ENCODE data around the gene PREX1. TPM values are rescaled to one million over a fixed set of nuclear protein-coding genes. Genes with fewer than 3 reads are reported as not detected.
A peak's percentile ranks its signal among the peaks of the same experiment; 100 is the strongest.

Gene PREX1
- total RNA-seq, 1 experiment from 2014 or later, result 3.3 TPM

DNA sequence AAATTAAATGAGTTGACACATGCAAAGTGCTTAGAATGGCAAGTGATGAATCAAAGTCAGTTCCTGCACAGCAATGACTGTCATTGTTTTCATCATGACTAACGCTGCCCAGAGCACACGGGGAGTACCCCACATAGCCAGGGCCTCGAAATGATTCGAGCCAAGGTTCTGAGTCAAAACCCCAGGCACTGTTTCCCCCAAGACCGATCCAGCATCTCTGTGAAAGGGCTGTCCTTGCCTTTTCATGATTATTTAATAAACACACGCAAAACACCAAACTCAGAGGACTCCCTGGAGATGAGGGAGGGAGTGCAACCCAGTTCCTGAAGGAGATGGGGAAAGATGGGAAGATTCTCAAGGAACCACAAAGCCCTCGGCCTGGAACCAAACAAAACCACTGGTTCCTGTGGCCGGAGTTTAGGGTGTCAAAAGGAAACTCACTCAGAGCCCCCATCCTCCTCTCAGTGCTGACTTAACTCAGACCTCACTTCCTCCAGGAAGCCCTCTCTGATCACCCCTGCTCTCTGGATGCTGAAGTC is 3.8 kb downstream of the PREX1 start:
- Histone ChIP-seq H3K4me2 (peak overlapping the region; percentile 44), H3F3A (ENCODE audit: insufficient read depth, low read depth) (peaks cover 17% of the 10 kb centered on the region; the same call in 1 of the 2 replicates), H3K4me1 (replicated peaks; ENCODE audit: insufficient read depth) (peaks cover 25% of the 10 kb centered on the region), H3K4me3 (no peak overlapping the region), H3K79me2 (ENCODE audit: low read depth) (no peaks in the 10 kb centered on the region), H2AFZ (peak overlapping the region; percentile 18; the same call in 1 of the 2 replicates), H3K9me3 (ENCODE audit: insufficient read depth, low read depth) (no peaks in the 10 kb centered on the region), H3K27ac (0 out of 2 replicates have a peak overlapping the region, but pooled peaks have one; percentile 5), H3K27me3 (ENCODE audit: insufficient read depth, low read depth) (no peaks in the 10 kb centered on the region), H3K36me3 (ENCODE audit: low read depth) (no peaks in the 10 kb centered on the region), H3K9me2 (ENCODE audit: insufficient read depth) (no peaks in the 10 kb centered on the region), H4K20me1 (ENCODE audit: insufficient read depth) (no peaks in the 10 kb centered on the region)
- TF ChIP-seq, protein P1, sequence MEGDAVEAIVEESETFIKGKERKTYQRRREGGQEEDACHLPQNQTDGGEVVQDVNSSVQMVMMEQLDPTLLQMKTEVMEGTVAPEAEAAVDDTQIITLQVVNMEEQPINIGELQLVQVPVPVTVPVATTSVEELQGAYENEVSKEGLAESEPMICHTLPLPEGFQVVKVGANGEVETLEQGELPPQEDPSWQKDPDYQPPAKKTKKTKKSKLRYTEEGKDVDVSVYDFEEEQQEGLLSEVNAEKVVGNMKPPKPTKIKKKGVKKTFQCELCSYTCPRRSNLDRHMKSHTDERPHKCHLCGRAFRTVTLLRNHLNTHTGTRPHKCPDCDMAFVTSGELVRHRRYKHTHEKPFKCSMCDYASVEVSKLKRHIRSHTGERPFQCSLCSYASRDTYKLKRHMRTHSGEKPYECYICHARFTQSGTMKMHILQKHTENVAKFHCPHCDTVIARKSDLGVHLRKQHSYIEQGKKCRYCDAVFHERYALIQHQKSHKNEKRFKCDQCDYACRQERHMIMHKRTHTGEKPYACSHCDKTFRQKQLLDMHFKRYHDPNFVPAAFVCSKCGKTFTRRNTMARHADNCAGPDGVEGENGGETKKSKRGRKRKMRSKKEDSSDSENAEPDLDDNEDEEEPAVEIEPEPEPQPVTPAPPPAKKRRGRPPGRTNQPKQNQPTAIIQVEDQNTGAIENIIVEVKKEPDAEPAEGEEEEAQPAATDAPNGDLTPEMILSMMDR (conservative IDR thresholded peaks at IDR 0.05), result no peak
- no peak for TF ChIP-seq EZH2 (IDR thresholded peaks at IDR 0.05; ENCODE audit: low read depth)
- POLR2A ChIA-PET (ENCODE audit: unreplicated experiment), result no interaction called here
- CTCF ChIA-PET, result no interaction called here
- DNase-seq, result peak in 1 of 2 experiments; percentile 54
- no TSS peak for BruUV-seq (replicated peaks)
- intact Hi-C loops (cut with micrococcal nuclease; ENCODE audit: unreplicated experiment), result no loop called here

DNA sequence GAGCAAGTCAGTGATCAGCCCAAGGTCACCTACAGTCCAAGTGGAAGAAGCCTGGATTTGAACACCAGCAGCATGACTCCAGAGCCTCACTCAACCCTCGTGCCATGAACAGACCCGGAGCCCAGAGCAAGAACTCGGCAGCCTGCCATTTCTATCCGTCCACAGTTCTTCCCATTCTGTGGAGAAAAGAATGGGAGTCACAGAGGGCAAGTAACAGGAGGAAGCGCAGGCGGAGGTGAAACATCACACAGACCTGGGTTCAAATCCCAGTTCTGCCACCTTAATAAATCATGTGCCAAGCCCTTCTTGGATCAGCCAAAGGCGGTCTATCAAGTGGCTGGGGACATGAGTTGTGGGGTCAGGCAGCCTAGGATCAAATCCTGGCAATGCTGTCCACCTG is 4.3 kb downstream of the PREX1 start:
- Histone ChIP-seq H3K27ac (no peak overlapping the region), H3K4me3 (no peak overlapping the region), H3K4me1 (replicated peaks; ENCODE audit: insufficient read depth) (peaks cover 25% of the 10 kb centered on the region), H2AFZ (no peak overlapping the region), H3F3A (ENCODE audit: insufficient read depth, low read depth) (peaks cover 17% of the 10 kb centered on the region; the same call in 1 of the 2 replicates), H3K9me2 (ENCODE audit: insufficient read depth) (no peaks in the 10 kb centered on the region), H3K79me2 (ENCODE audit: low read depth) (no peaks in the 10 kb centered on the region), H3K36me3 (ENCODE audit: low read depth) (no peaks in the 10 kb centered on the region), H3K9me3 (ENCODE audit: insufficient read depth, low read depth) (no peaks in the 10 kb centered on the region), H3K4me2 (no peak overlapping the region), H4K20me1 (ENCODE audit: insufficient read depth) (no peaks in the 10 kb centered on the region), H3K27me3 (ENCODE audit: insufficient read depth, low read depth) (no peaks in the 10 kb centered on the region)
- TF ChIP-seq, protein P1 (conservative IDR thresholded peaks at IDR 0.05), result no peak
- ChIA-PET CTCF (interaction anchor here (0.6 kb wide), 1 partner anchor 26 kb away, joined by 3 read pairs; no protein-coding TSS in a partner anchor), POLR2A (ENCODE audit: unreplicated experiment) (no interaction called here)
- BruUV-seq (replicated peaks), result no TSS peak
- intact Hi-C loops (cut with micrococcal nuclease; ENCODE audit: unreplicated experiment), result no loop called here
- DNase-seq, result no peak

DNA sequence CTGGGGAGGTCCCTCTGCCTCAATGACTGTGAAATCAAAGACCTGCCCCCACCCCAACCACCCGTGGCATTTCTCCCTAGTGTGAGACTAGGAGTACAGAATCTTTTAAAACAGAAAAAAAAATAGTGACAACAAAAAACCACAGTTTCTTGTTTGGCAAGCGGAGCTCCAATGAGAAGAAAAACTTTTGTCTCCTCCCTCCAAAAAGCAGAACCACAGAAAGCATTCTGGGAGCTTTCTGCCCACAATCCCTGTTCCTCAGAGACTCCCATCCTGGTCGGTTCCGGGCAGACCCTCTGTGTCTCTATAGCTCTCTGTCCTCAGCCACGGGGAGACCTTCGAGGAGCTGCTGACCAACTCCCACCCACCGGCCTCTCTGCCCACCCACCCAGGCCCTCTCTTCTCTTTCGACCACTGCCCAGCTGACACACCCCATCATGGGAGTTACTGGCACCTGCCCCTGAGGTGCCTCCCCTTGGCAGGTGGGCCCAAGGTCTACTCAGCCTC is 4.9 kb downstream of the PREX1 start:
- Histone ChIP-seq H3K36me3 (ENCODE audit: low read depth) (no peaks in the 10 kb centered on the region), H3K9me2 (ENCODE audit: insufficient read depth) (no peaks in the 10 kb centered on the region), H3K4me1 (replicated peaks; ENCODE audit: insufficient read depth) (peaks cover 25% of the 10 kb centered on the region), H3K4me3 (no peak overlapping the region), H3F3A (ENCODE audit: insufficient read depth, low read depth) (peaks cover 17% of the 10 kb centered on the region; the same call in 1 of the 2 replicates), H3K9me3 (ENCODE audit: insufficient read depth, low read depth) (no peaks in the 10 kb centered on the region), H4K20me1 (ENCODE audit: insufficient read depth) (no peaks in the 10 kb centered on the region), H3K27ac (no peak overlapping the region), H3K27me3 (ENCODE audit: insufficient read depth, low read depth) (no peaks in the 10 kb centered on the region), H3K4me2 (no peak overlapping the region), H3K79me2 (ENCODE audit: low read depth) (no peaks in the 10 kb centered on the region), H2AFZ (no peak overlapping the region)
- CTCF ChIA-PET, result interaction anchor here (0.6 kb wide), 1 partner anchor 26 kb away, joined by 3 read pairs; no protein-coding TSS in a partner anchor
- POLR2A ChIA-PET (ENCODE audit: unreplicated experiment), result no interaction called here
- no TSS peak for BruUV-seq (replicated peaks)
- intact Hi-C loops (cut with micrococcal nuclease; ENCODE audit: unreplicated experiment), result no loop called here
- no peak for TF ChIP-seq EZH2 (IDR thresholded peaks at IDR 0.05; ENCODE audit: low read depth)
- TF ChIP-seq, protein P1 (conservative IDR thresholded peaks at IDR 0.05), result no peak
- no peak for DNase-seq

Measured in PC-9 (cell line).